H1 (cell line): ENCODE data around the gene FGFRL1. TPM values are rescaled to one million over a fixed set of nuclear protein-coding genes. Genes with fewer than 3 reads are reported as not detected.

Experiments
- CTCF ChIA-PET: fragments of 300-600 bp; sonication (Branson Sonifier 250); formaldehyde crosslinking; loops from one replicate; lab custom pipeline; 2021; ENCODE audit not compliant: partially characterized antibody; lab: Charles Lee
- POLR2A ChIA-PET: fragments of 300-600 bp; sonication (Branson Sonifier 250); formaldehyde crosslinking; loops from one replicate; lab custom pipeline; 2021; ENCODE audit warnings: inconsistent platforms; ENCODE audit not compliant: partially characterized antibody; lab: Charles Lee
- DNase-seq, 2 experiments: peaks; one replicate each; pipeline versions ENCODE4 v3.0.0 to v3.0.0-alpha.2; 2010 to 2022; ENCODE audit warnings: low spot score in 2 of 2, low read depth in 1 of 2, mixed read lengths in 1 of 2
- FAIRE-seq: peaks from 2 replicates; lab custom pipeline; 2011; peaks lifted over from hg19 to GRCh38; lab: Jason Lieb, UNC
- H2AFZ ChIP-seq: 2 replicates; pipeline ENCODE4 v1.8.1; 2012; ENCODE audit warnings: low read length, inconsistent platforms
- H2AK5ac ChIP-seq: 2 replicates; pipeline ENCODE4 v1.6.1; 2013; ENCODE audit warnings: low read depth, low read length
- H2BK120ac ChIP-seq: replicated peaks from 2 replicates; pipeline ENCODE3; 2013; ENCODE audit warnings: low read depth, low read length, inconsistent platforms
- H2BK12ac ChIP-seq: 2 replicates; pipeline ENCODE4 v1.6.1; 2013; ENCODE audit warnings: low read depth, low read length
- H2BK15ac ChIP-seq: 2 replicates; pipeline ENCODE4 v1.6.1; 2013; ENCODE audit warnings: low read length
- H2BK20ac ChIP-seq: 2 replicates; pipeline ENCODE4 v1.6.1; 2013; ENCODE audit warnings: low read length
- H2BK5ac ChIP-seq: 2 replicates; pipeline ENCODE4 v1.6.1; 2013; ENCODE audit warnings: low read depth, low read length
- H3K14ac ChIP-seq: 2 replicates; pipeline ENCODE4 v1.6.1; 2013; ENCODE audit warnings: inconsistent platforms; ENCODE audit not compliant: insufficient read length
- H3K18ac ChIP-seq: 2 replicates; pipeline ENCODE4 v1.6.1; 2013; ENCODE audit warnings: low read length; ENCODE audit errors: extremely low read depth
- H3K23ac ChIP-seq: 2 replicates; pipeline ENCODE4 v1.6.1; 2013; ENCODE audit warnings: inconsistent platforms; ENCODE audit not compliant: insufficient read length
- H3K23me2 ChIP-seq: 2 replicates; pipeline ENCODE4 v1.6.1; 2013; ENCODE audit warnings: low read depth, low read length
- H3K27ac ChIP-seq: 2 replicates; pipeline ENCODE4 v1.6.1; 2011; ENCODE audit warnings: low read depth, low read length, inconsistent platforms
- H3K27me3 ChIP-seq, 4 experiments: replicated peaks in 1 of 4; 1 replicate in 1 of 4; 2 replicates in 3 of 4; pipeline versions ENCODE4 v1.6.1 to v1.8.1; 2011 to 2013; ENCODE audit warnings: low read length in 3 of 4, mild to moderate bottlenecking in 3 of 4, inconsistent platforms in 2 of 4, mixed read lengths in 2 of 4, moderate library complexity in 1 of 4; ENCODE audit not compliant: control insufficient read depth in 3 of 4, insufficient read depth in 3 of 4; ENCODE audit errors: extremely low read depth in 1 of 4
- H3K36me3 ChIP-seq, 4 experiments: 2 replicates each; pipeline versions ENCODE4 v1.6.1 to v1.8.1; 2011 to 2013; ENCODE audit warnings: mild to moderate bottlenecking in 4 of 4, low read length in 3 of 4, moderate library complexity in 2 of 4, control low read depth in 1 of 4, inconsistent platforms in 1 of 4; ENCODE audit not compliant: insufficient read depth in 4 of 4, control insufficient read depth in 2 of 4
- H3K4ac ChIP-seq: replicated peaks from 2 replicates; pipeline ENCODE3; 2013; ENCODE audit warnings: low read length, low read depth, mixed read lengths, inconsistent platforms; ENCODE audit not compliant: insufficient read length
- H3K4me1 ChIP-seq, 4 experiments: replicated peaks in 1 of 4; 1 replicate in 1 of 4; 2 replicates in 3 of 4; pipeline versions ENCODE4 v1.6.1 to v1.8.1; 2011 to 2013; ENCODE audit warnings: low read length in 3 of 4, inconsistent platforms in 2 of 4, mixed read lengths in 1 of 4; ENCODE audit not compliant: insufficient read depth in 4 of 4, control insufficient read depth in 3 of 4
- H3K4me2 ChIP-seq, 2 experiments: 2 replicates each; pipeline versions ENCODE4 v1.6.1 to v1.8.1; 2011 to 2013; ENCODE audit warnings: low read depth in 2 of 2, low read length in 2 of 2, control low read depth in 1 of 2, inconsistent platforms in 1 of 2, mild to moderate bottlenecking in 1 of 2; ENCODE audit not compliant: insufficient read depth in 1 of 2
- H3K4me3 ChIP-seq, 4 experiments: fragments of 200-600, 300-600 bp in 1 of 4; sonication (generic), shearing (Covaris generic), sonication (Bioruptor Twin) in 1 of 4; 2 replicates each; pipeline versions ENCODE4 v1.5.1 to v1.8.1; 2011 to 2016; ENCODE audit warnings: low read length in 4 of 4, low read depth in 3 of 4, control low read depth in 2 of 4, inconsistent platforms in 2 of 4, mild to moderate bottlenecking in 2 of 4, mixed read lengths in 1 of 4, moderate library complexity in 1 of 4; ENCODE audit not compliant: insufficient read depth in 2 of 4; ENCODE audit errors: extremely low read depth in 1 of 4
- H3K56ac ChIP-seq: replicated peaks from 2 replicates; pipeline ENCODE3; 2013; ENCODE audit warnings: low read depth, mild to moderate bottlenecking, mixed read lengths, low read length, inconsistent platforms; ENCODE audit not compliant: insufficient read length
- H3K79me1 ChIP-seq: 2 replicates; pipeline ENCODE4 v1.6.1; 2013; ENCODE audit warnings: low read depth, low read length, control low read depth
- H3K79me2 ChIP-seq, 2 experiments: 2 replicates each; pipeline versions ENCODE4 v1.6.1 to v1.8.1; 2012 to 2013; ENCODE audit warnings: low read length in 2 of 2, mild to moderate bottlenecking in 2 of 2, inconsistent platforms in 1 of 2; ENCODE audit not compliant: insufficient read depth in 2 of 2, control insufficient read depth in 1 of 2
- H3K9ac ChIP-seq, 4 experiments: replicated peaks in 1 of 4; 1 replicate in 1 of 4; 2 replicates in 3 of 4; pipeline versions ENCODE4 v1.6.1 to v1.8.1; 2011 to 2013; ENCODE audit warnings: low read depth in 3 of 4, low read length in 3 of 4, control low read depth in 2 of 4, mild to moderate bottlenecking in 2 of 4, moderate library complexity in 2 of 4, inconsistent platforms in 1 of 4; ENCODE audit errors: extremely low read depth in 1 of 4
- H3K9me3 ChIP-seq, 2 experiments: 2 replicates each; pipeline versions ENCODE4 v1.6.1 to v1.8.1; 2012 to 2013; ENCODE audit warnings: mild to moderate bottlenecking in 2 of 2, moderate library complexity in 2 of 2, control low read depth in 1 of 2, inconsistent platforms in 1 of 2, low read depth in 1 of 2, low read length in 1 of 2, mixed read lengths in 1 of 2; ENCODE audit not compliant: insufficient read depth in 2 of 2
- H4K20me1 ChIP-seq, 2 experiments: replicated peaks in 1 of 2; 2 replicates each; pipeline versions ENCODE3 to v1.8.1; 2011 to 2013; ENCODE audit warnings: inconsistent platforms in 2 of 2, low read length in 2 of 2, mild to moderate bottlenecking in 1 of 2; ENCODE audit not compliant: insufficient read depth in 2 of 2, control insufficient read depth in 1 of 2
- H4K5ac ChIP-seq: 2 replicates; pipeline ENCODE4 v1.6.1; 2013; ENCODE audit warnings: low read length, low read depth, mixed read lengths, inconsistent platforms; ENCODE audit not compliant: insufficient read length
- H4K8ac ChIP-seq: 2 replicates; pipeline ENCODE4 v1.8.0; 2013; ENCODE audit warnings: mild to moderate bottlenecking, moderate library complexity, low read length, inconsistent platforms; ENCODE audit not compliant: insufficient read depth; ENCODE audit errors: extremely low read depth
- H4K91ac ChIP-seq: replicated peaks from 2 replicates; pipeline ENCODE3; 2013; ENCODE audit warnings: low read length, mixed read lengths, inconsistent platforms; ENCODE audit not compliant: insufficient read length
- CREB1 ChIP-seq: IDR thresholded peaks from 2 replicates; pipeline ENCODE4 v1.6.1; 2012; ENCODE audit warnings: inconsistent platforms
- WGBS, 2 experiments: shearing (Covaris generic) in 1 of 2; methylation state at CpG; one replicate each; pipeline versions ENCODE4 v1.1.6 to v1.1.7; 2013 to 2015; ENCODE audit warnings: low lambda C conversion rate in 2 of 2, mixed read lengths in 2 of 2, inconsistent platforms in 1 of 2, low coverage in 1 of 2, missing lambda C conversion rate in 1 of 2; ENCODE audit not compliant: insufficient replicate concordance in 2 of 2, insufficient coverage in 1 of 2, insufficient read length in 1 of 2; ENCODE audit errors: extremely low coverage in 1 of 2, missing lambda C conversion rate in 1 of 2; 5-methylcytosine and 5-hydroxymethylcytosine counted together
- polyA plus RNA-seq, 7 experiments: library from polyadenylated mRNA; depleted of rRNA in 3 of 7; stranded (reverse) in 5 of 7; unstranded in 2 of 7; fragments of >200 nt in 5 of 7; fragments of 200-250 nt in 2 of 7; gene quantifications; 1 replicate in 5 of 7; 2 replicates in 1 of 7; 4 replicates in 1 of 7; pipeline versions ENCODE4 v1.2.1 to v1.2.3, GENCODE V29; 2011 to 2013; ENCODE audit warnings: missing spikeins in 2 of 7, mixed read lengths in 2 of 7
- total RNA-seq: library from RNA; stranded (reverse); fragmentation: NEBNext Ultra II Directional; extraction: Animal tissue kit (Norgen Biotek cat#: 25700); gene quantifications from 2 replicates; pipeline ENCODE4 v1.2.1, GENCODE V29; 2021

FGFRL1 gene
- total and polyA plus RNA-seq, 2 of the 8 experiments (the other 6 are each of a cell fraction or from before 2014, with no cell fraction given): 18.9 to 34.6 TPM

DNA sequence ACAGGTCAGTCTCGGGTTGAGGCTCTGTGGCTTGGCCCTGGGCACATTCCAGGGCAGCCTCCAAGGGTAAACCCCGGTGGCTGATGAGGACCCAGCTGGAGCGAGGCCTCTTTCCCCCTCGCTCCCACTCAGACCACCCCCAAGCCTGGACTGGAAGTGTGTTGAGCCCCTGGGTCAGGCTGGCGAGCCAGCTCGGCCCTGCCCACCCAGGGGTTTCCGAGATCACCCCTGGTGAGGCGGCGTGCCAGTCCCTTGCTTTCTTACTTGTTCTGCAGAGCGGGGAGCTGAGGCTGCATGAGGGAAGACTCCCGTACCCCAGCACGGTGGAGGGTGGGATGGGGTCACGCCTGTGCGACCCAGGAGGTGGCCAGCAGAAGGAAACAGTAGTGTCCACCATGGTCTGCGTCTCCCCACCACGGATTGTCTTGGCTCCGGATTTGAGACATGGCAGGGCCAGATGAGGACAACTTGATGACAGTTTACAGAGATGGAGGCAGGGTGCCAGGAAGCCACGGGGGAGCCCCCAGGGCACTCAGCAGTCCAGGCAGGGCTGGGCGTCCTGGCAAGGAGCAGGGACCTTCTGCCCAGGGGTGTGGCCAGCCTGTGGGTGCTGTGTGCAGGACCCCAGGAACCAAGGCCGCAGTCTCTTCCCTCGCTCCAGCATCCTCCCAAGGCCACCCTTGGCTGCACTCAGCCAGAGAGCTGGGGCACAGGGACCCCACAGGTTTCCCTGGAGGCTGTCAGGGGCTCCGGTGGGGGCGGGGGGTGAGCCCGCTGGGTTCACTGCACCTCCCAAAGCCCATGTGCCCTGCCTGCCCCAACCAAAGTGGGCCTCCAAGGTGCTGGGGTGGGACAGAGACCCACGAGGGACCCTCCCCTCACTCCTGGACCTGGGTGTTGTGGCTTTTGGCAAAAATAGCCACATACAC is 6.6 kb upstream of the FGFRL1 start:
- Histone ChIP-seq H2BK15ac (no peak overlapping the region), H2BK120ac (no peak overlapping the region), H3K4me3 (no peak overlapping the region), H4K5ac (no peak overlapping the region), H3K4ac (no peak overlapping the region), H4K8ac (no peak overlapping the region), H3K27me3 (peaks cover 47 to 91% (median 86%) of the 10 kb centered on the region in 4 experiments), H3K4me2 (no peak overlapping the region), H4K20me1 (peaks cover 2 to 17% of the 10 kb centered on the region in 2 experiments), H4K91ac (no peak overlapping the region), H3K4me1 (peaks cover 0 to 8% (median 7%) of the 10 kb centered on the region in 4 experiments; a peak in 5 of 7 replicates), H2AK5ac (0 out of 2 replicates have a peak overlapping the region, but pooled peaks have one; percentile 82), H3K79me2 (no peaks in the 10 kb centered on the region), H3K27ac (no peak overlapping the region), H2BK5ac (no peak overlapping the region), H3K23me2 (peaks cover 15% of the 10 kb centered on the region; the same call in 1 of the 2 replicates), H3K18ac (no peak overlapping the region), H3K9ac (no peak overlapping the region), H3K14ac (no peak overlapping the region), H3K79me1 (no peaks in the 10 kb centered on the region), H3K56ac (no peak overlapping the region), H2AFZ (no peak overlapping the region), H2BK20ac (no peak overlapping the region), H3K23ac (no peak overlapping the region), H3K9me3 (no peaks in the 10 kb centered on the region), H2BK12ac (no peak overlapping the region), H3K36me3 (no peaks in the 10 kb centered on the region)
- POLR2A ChIA-PET: no interaction called here
- DNase-seq: no peak
- TF ChIP-seq CREB1: no peak
- 87% methylated on average over 22 of the region's 25 CpGs; no CpG with 5 or more reads in 1 of the 2 experiments for WGBS, 2 experiments
- CTCF ChIA-PET: interaction anchor here (0.5 to 0.7 kb wide), 2 partner anchors 218 to 905 kb away, joined by 4 to 7 read pairs; no protein-coding TSS in a partner anchor
- FAIRE-seq: no peak
